ENCODE results near the gene ASTN2. TPM values are rescaled to one million over a fixed set of nuclear protein-coding genes. Genes with fewer than 3 reads are reported as not detected.

The ASTN2 gene
- total RNA-seq, 1 experiment from 2014 or later: 4.8 TPM

- Histone ChIP-seq H3K79me2 (ENCODE audit: insufficient read depth, low read length) (no peaks in the 10 kb centered on the region), H3K36me3 (ENCODE audit: control insufficient read depth in 1 of 2, insufficient read depth in 2 of 2, low read length in 2 of 2) (no peaks in the 10 kb centered on the region), H3K27me3 (ENCODE audit: insufficient read depth, low read length) (no peaks in the 10 kb centered on the region), H3K4me1 (ENCODE audit: control insufficient read depth in 1 of 2, insufficient read depth in 2 of 2, low read length in 2 of 2) (no peaks in the 10 kb centered on the region), H3K4me2 (ENCODE audit: low read length) (no peak overlapping the region), H4K20me1 (ENCODE audit: insufficient read depth) (no peaks in the 10 kb centered on the region), H3K27ac (ENCODE audit: low read depth, low read length) (no peak overlapping the region), H3K9me2 (ENCODE audit: insufficient read depth) (no peaks in the 10 kb centered on the region), H3K9me3 (ENCODE audit: control insufficient read depth in 1 of 2, insufficient read depth in 1 of 2, low read depth in 1 of 2, low read length in 2 of 2) (no peaks in the 10 kb centered on the region), H2AFZ (ENCODE audit: low read depth, low read length, poor library complexity, severe bottlenecking) (no peak overlapping the region), H3K9ac (ENCODE audit: low read length) (no peak overlapping the region), H3K4me3 (replicated peaks in 1 of 2; ENCODE audit: low read depth in 1 of 2, low read length in 2 of 2) (no peak overlapping the region)
- intact Hi-C loops (cut with micrococcal nuclease): no loop called here
- DNase-seq (ENCODE audit: low read depth, low spot score): no peak
- no TSS peak for BruUV-seq (replicated peaks)
- CTCF ChIA-PET: no interaction called here
- TF ChIP-seq EZH2 (IDR thresholded peaks at IDR 0.05) (no peak), ATF3 (IDR thresholded peaks at IDR 0.05) (no peak), YY1 (IDR thresholded peaks at IDR 0.05; ENCODE audit: extremely low read depth, insufficient replicate concordance, low read depth, low read length) (no peak), REST (IDR thresholded peaks at IDR 0.05; ENCODE audit: low read depth) (no peak), RAD21 (IDR thresholded peaks at IDR 0.05; ENCODE audit: low read depth) (no peak), CTCF (IDR thresholded peaks at IDR 0.05 in 2 of 3, conservative IDR thresholded peaks at IDR 0.05 in 1 of 3; ENCODE audit: borderline replicate concordance in 1 of 3, insufficient read depth in 1 of 3, low read depth in 2 of 3, low read length in 2 of 3) (no peak), JUND (IDR thresholded peaks at IDR 0.05) (no peak), CBX3 (IDR thresholded peaks at IDR 0.05; ENCODE audit: low read depth) (no peak)
- POLR2A ChIA-PET: no interaction called here
- no peak for ATAC-seq
- RAD21 ChIA-PET (ENCODE audit: low non-redundant PET in 1 of 2, low total read pairs in 2 of 2, uncharacterized antibody in 2 of 2, unreplicated experiment in 2 of 2): no interaction called here
Observed at GRCh38 chr9:116980582-116981120, 434.2 kb downstream of the ASTN2 start.
